ENCODE results near the gene APBA1. TPM values are rescaled to one million over a fixed set of nuclear protein-coding genes. Genes with fewer than 3 reads are reported as not detected.

The APBA1 gene
- total and polyA plus RNA-seq, 9 of the 15 experiments (the other 6 are each of a cell fraction or from before 2014, with no cell fraction given): 0.01 to 0.02 TPM; not detected in 7

- no peak overlapping the region for H3K4me2 ChIP-seq (ENCODE audit: insufficient read depth, low read length)
- ChIA-PET CTCF (ENCODE audit: low intra/inter-chr PET ratio) (no interaction called here), POLR2A (interaction anchor here (0.6 kb wide), 1 partner anchor 14 kb away, joined by 3 read pairs; no protein-coding TSS in a partner anchor)
- no peak overlapping the region for H2AFZ ChIP-seq (ENCODE audit: low read depth, low read length)
- H3K36me3 ChIP-seq (ENCODE audit: control insufficient read depth, insufficient read depth, low read length): no peaks in the 10 kb centered on the region
- H3K9ac ChIP-seq (ENCODE audit: insufficient read depth in 1 of 2, low read depth in 2 of 2, low read length in 2 of 2): no peak overlapping the region
- ATAC-seq: no peak
- no peaks in the 10 kb centered on the region for H3K79me2 ChIP-seq (ENCODE audit: control insufficient read depth, insufficient read depth, low read length)
- no peak overlapping the region for H3K27ac ChIP-seq (ENCODE audit: extremely low read depth, low read depth, low read length)
- FAIRE-seq: no peak
- H3K27me3 ChIP-seq (ENCODE audit: control insufficient read depth in 2 of 2, insufficient read depth in 2 of 2, low read length in 2 of 2): peaks cover 0 to 6% of the 10 kb centered on the region in 2 experiments; a peak in 2 of 5 replicates
- WGBS (ENCODE audit: insufficient coverage, low coverage, missing lambda C conversion rate): 0% methylated on average over 2 of the region's 2 CpGs
- H3K4me3 ChIP-seq: no peak overlapping the region
- H3K9me3 ChIP-seq (replicated peaks; ENCODE audit: control insufficient read depth, insufficient read depth, low read depth, low read length): no peaks in the 10 kb centered on the region
- in situ Hi-C loops (cut with MboI): no loop called here
- no peak for DNase-seq (ENCODE audit: extremely low read depth in 1 of 4, low spot score in 3 of 4)
- no peaks in the 10 kb centered on the region for H4K20me1 ChIP-seq (replicated peaks; ENCODE audit: control insufficient read depth, insufficient read depth, low read length)
- no TSS peak for BruUV-seq (replicated peaks)
- intact Hi-C loops (cut with micrococcal nuclease): no loop called here
- no peaks in the 10 kb centered on the region for H3K4me1 ChIP-seq (replicated peaks in 1 of 2; ENCODE audit: control insufficient read depth in 2 of 2, insufficient read depth in 2 of 2, low read length in 2 of 2)
- no peaks in the 10 kb centered on the region for H3K9me1 ChIP-seq (ENCODE audit: control insufficient read depth, insufficient read depth, low read length)
- TF ChIP-seq PTBP1 (IDR thresholded peaks at IDR 0.05; ENCODE audit: low read depth, low read length): no peak
- no peak for TF ChIP-seq CHD1 (IDR thresholded peaks at IDR 0.05; ENCODE audit: low read length)
- TF ChIP-seq DMBX1 (CRISPR knock-in tag; IDR thresholded peaks at IDR 0.05; ENCODE audit: borderline replicate concordance): no peak
- TF ChIP-seq CREB3L1 (IDR thresholded peaks at IDR 0.05; ENCODE audit: borderline replicate concordance, low read depth): no peak
- TF ChIP-seq FOXJ3 (CRISPR knock-in tag; IDR thresholded peaks at IDR 0.05): no peak
- TF ChIP-seq ZNF780A (CRISPR knock-in tag; IDR thresholded peaks at IDR 0.05): no peak
- TF ChIP-seq JUNB (CRISPR knock-in tag; conservative IDR thresholded peaks at IDR 0.05): no peak
- no peak for TF ChIP-seq PKNOX1 (IDR thresholded peaks at IDR 0.05)
- no peak for TF ChIP-seq SRSF7 (optimal IDR thresholded peaks at IDR 0.05; ENCODE audit: low read depth, low read length)
- TF ChIP-seq ZNF444 (CRISPR knock-in tag; IDR thresholded peaks at IDR 0.05): no peak
- no peak for TF ChIP-seq GTF2A2 (tag; IDR thresholded peaks at IDR 0.05)
- TF ChIP-seq CCNT2 (IDR thresholded peaks at IDR 0.05; ENCODE audit: borderline replicate concordance, extremely low read depth, insufficient read length, low read depth, low read length): no peak
- no peak for TF ChIP-seq ATF1 (CRISPR knock-in tag; IDR thresholded peaks at IDR 0.05)
- no peak for TF ChIP-seq ATF1 (tag; IDR thresholded peaks at IDR 0.05)
- no peak for TF ChIP-seq ZNF280A (IDR thresholded peaks at IDR 0.05; ENCODE audit: low read depth, partially characterized antibody)
Measured at GRCh38 chr9:69471433-69471832, 200.7 kb downstream of the APBA1 start.
